ENCODE measurements around the gene EEFSEC.

EEFSEC gene

DNA sequence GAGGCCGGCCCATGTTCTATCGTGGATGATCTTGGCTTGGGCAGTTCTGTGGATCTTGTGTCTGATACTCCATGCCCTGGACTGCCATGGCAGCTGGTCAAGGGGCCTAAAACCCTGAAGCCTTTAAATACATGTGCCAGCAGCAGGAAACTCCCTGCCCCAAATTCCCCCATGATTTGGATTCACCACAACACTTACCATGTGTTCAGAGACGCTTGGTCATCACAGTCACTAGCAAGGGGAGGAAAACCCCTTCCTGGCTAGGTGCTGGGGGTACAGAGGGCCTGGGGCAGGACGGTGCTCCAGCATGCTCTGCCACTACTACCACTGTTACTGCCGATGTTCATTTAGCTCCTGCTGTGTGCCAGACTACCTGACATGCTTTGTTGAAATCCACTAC is 219.0 kb downstream of the EEFSEC start:
- intact Hi-C loops (cut with DNase I), result no loop called here
- peak in 1 of 10 donors; percentile 15 for DNase-seq

- intact Hi-C loops (cut with DNase I), result no loop called here
- peak in 1 of 10 donors; percentile 24 for DNase-seq
Observed at GRCh38 chr3:128372707-128373533, 219.6 kb downstream of the EEFSEC start.

DNA sequence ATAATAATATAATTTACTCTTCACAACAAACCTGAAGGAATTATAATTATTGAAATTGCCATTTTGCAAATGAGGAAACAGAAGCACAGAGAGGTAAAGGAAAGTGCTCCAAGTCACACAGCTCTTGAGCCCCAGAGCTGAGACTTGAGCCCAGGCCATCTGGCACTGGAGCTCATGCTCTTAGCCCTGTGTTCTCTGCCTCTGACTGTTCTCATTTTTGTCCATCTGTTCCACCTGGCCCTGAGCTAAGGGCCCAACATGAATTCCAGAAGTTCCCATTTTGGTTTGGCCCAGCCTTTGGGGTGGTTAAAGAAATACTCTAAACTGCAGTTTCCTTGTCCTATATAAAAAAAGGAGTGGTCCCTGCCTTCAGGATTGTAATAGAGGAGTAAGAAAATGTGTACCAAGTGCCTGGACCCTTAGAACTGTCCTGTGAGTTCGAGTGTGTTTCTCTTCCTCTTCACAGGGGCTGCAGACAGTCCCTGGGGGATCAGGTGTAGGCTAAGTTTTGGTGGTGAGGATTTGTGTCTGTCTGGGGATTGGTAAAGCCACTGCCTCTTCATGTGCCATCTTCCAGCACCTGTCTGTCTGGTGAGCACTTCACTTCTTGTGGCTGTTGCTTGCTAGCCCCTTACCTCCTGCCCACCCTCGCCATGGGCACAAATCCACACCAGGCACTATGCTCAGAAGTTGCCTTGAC is 221.6 kb downstream of the EEFSEC start:
- intact Hi-C loops (cut with DNase I), result no loop called here
- no peak for DNase-seq

DNA sequence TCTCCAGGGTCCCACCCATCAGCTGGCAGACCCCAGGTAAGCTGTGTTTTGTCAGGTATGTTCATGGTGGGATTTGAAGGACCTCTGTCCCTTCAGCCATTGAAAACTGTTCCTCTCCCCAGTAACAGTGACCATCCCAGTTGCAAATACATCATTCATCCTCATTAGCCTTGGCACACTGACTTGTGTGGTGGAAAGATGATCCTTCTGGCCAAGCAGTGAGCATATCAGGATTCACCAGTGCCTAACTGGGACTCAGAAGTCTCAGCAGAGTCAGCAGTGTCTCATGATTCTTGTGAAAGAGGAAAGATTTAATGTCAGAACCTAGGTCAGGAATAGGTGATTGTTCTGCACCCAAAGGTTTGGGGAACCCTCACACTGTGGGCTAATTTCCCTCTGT is 223.2 kb downstream of the EEFSEC start:
- intact Hi-C loops (cut with DNase I), result no loop called here
- no peak for DNase-seq

- DNase-seq, result no peak
- intact Hi-C loops (cut with DNase I), result no loop called here
Observed at GRCh38 chr3:128378631-128379347, 225.5 kb downstream of the EEFSEC start.

DNA sequence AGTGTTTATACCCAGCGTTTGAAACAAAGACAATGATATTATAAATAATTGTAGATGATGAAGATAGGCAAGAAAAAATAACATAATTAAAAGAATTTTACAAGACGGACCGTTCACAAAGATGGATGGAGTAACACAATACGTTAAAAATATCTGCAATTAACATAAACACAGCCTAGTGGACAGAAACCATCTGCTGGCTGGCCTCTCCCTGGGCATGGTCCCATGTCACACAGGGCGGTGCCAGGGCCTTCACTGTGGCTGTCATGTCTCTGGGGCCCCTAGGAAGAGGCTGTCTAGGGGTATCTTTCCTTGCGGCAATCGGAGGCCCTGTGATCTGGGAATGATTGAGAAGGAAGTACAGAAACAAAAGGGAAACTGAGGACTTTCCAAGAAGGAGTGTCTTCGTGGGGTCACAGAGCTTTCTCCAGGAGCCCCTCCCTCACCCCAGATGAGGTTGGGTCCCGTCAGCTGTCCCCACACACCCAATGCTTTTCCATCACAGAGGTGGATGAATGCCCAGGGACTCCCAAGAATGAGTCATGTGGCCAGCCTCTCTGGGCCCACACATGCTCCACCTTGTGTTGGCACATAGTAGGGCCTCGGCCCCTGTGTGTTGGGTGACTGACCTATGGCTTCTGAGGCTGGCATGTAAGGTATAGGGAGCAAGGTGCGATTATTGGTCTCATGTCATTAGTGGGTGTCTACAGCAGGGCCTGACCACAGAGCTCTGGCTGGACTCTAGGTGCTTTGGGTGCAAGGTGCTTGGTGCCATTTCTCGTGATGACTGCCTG is 226.3 kb downstream of the EEFSEC start:
- no peak for DNase-seq
- intact Hi-C loops (cut with DNase I), result no loop called here

DNA sequence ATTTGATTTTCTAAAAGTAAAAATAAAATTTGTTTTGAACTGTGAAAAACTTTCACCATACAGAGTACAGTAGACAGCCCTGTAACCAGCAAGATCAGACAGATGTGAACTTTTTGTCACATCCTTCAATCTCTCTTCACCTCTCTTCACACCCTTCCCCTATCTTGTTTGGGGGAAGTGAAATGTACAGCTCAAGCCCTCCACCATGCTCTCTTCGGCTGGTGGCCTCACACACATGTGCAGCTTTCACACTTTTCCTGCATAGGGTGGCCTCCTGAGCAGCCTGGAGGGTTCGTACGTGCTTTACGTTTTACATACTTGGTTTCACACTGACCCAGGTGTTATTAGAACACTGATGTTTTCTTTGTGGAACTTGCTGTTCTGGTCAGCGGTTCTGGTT is 227.0 kb downstream of the EEFSEC start:
- intact Hi-C loops (cut with DNase I), result no loop called here
- no peak for DNase-seq

DNA sequence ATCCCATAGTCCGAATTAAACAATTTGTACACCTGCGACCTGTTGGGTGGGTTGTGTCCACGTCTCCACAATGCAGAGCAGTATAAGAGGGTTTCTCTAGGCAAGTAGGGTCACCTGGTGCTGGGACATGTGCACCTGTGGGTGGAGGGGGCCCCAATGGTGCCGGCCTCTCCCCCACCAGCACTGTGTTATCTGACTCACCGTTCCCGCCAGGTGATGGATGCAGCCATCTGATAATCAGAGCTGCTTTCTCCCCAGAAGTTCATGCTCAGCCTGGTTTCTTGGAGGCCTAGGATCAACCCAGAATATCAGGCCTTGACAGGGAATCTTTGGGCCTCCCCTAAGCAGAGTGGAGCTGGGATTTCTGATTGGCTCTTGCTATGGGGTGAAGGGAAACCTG is 227.4 kb downstream of the EEFSEC start:
- intact Hi-C loops (cut with DNase I), result no loop called here

GRCh38 chr3:128381609-128382008 is 228.3 kb downstream of the EEFSEC start:
- intact Hi-C loops (cut with DNase I), result no loop called here
- no peak for DNase-seq

More for the DNA sequence above, 227.4 kb downstream of the EEFSEC start:
- no peak for DNase-seq

- peak in 1 of 10 donors; percentile 26 for DNase-seq
- intact Hi-C loops (cut with DNase I), result no loop called here
Observed at GRCh38 chr3:128382221-128382807, 229.0 kb downstream of the EEFSEC start.

- peak in 2 of 10 donors; percentile 23 to 24 for DNase-seq
Observed at GRCh38 chr3:128383316-128384235, 230.3 kb downstream of the EEFSEC start.

GRCh38 chr3:128385080-128385832 is 232.0 kb downstream of the EEFSEC start:
- intact Hi-C loops (cut with DNase I), result no loop called here
- no peak for DNase-seq

More at GRCh38 chr3:128383316-128384235, 230.3 kb downstream of the EEFSEC start:
- intact Hi-C loops (cut with DNase I), result no loop called here

GRCh38 chr3:128388932-128389331 is 235.7 kb downstream of the EEFSEC start:
- no peak for DNase-seq
- intact Hi-C loops (cut with DNase I), result no loop called here

- intact Hi-C loops (cut with DNase I), result no loop called here
Observed at GRCh38 chr3:128390867-128391266, 237.6 kb downstream of the EEFSEC start.

GRCh38 chr3:128392021-128392420 is 238.7 kb downstream of the EEFSEC start:
- intact Hi-C loops (cut with DNase I), result no loop called here
- DNase-seq, result no peak

More at GRCh38 chr3:128390867-128391266, 237.6 kb downstream of the EEFSEC start:
- DNase-seq, result no peak

- no peak for DNase-seq
- intact Hi-C loops (cut with DNase I), result no loop called here
Observed at GRCh38 chr3:128392818-128393544, 239.7 kb downstream of the EEFSEC start.

DNA sequence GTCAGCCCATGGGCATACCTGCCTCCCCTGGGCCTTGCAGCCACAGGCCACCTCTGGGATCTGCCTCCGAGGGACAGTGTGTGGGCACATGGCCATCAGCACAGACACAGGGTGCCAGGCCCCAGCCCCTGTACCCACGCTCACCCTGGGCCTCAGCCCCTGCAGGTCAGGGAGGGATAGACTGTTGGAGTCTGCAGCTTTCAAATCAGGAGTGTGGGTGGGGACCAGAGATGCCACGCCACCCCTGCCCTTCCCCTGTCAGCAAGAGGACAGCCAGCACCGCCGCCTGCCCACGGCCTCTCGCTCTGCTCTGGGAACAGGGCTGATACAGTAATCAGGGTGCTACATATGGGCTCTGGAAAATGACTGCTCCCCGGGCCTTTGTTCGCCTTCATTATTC is 240.8 kb downstream of the EEFSEC start:
- intact Hi-C loops (cut with DNase I), result no loop called here

More for the DNA sequence above, 240.8 kb downstream of the EEFSEC start:
- DNase-seq, result no peak

Measured in posterior cingulate gyrus (tissue), 11 donors.